ACC112 (cell line): ENCODE measurements around the gene ELL3.
"Not testable (repeated sequence)": the region's sequence is repeated elsewhere in the genome, so short reads cannot be mapped to it uniquely, and the experiment has no call there.

Source experiments
- H2AFZ ChIP-seq: fragments of 200-600 bp; sonication (generic); one replicate; pipeline ENCODE4 v1.6.0; 2017; ENCODE audit warnings: antibody characterized with exemption, low read length; ENCODE audit not compliant: unreplicated experiment
- H3K27ac ChIP-seq: fragments of 200-600 bp; sonication (generic); 2 replicates; pipeline ENCODE4 v1.5.1; 2014; ENCODE audit warnings: low read depth, mild to moderate bottlenecking, antibody characterized with exemption, low read length, moderate library complexity
- H3K27me3 ChIP-seq: fragments of 200-600 bp; sonication (generic); 2 replicates; pipeline ENCODE4 v1.6.1; 2014; ENCODE audit warnings: mild to moderate bottlenecking, antibody characterized with exemption, low read length, moderate library complexity, mixed read lengths; ENCODE audit not compliant: insufficient read depth
- H3K36me3 ChIP-seq: fragments of 200-600 bp; sonication (generic); 2 replicates; pipeline ENCODE4 v1.6.1; 2016; ENCODE audit warnings: mild to moderate bottlenecking, antibody characterized with exemption, low read length, moderate library complexity, mixed read lengths; ENCODE audit not compliant: insufficient read depth
- H3K4me1 ChIP-seq: fragments of 200-600 bp; sonication (generic); one replicate; pipeline ENCODE4 v1.6.1; 2016; ENCODE audit warnings: low read length, mixed read lengths; ENCODE audit not compliant: insufficient read depth, unreplicated experiment, control insufficient read depth
- H3K4me3 ChIP-seq: fragments of 200-600 bp; sonication (generic); 2 replicates; pipeline ENCODE4 v1.5.1; 2014; ENCODE audit warnings: mild to moderate bottlenecking, low read depth, low read length
- H3K79me2 ChIP-seq: fragments of 200-600 bp; sonication (generic); one replicate; pipeline ENCODE4 v1.6.0; 2016; ENCODE audit warnings: low read length; ENCODE audit not compliant: control insufficient read depth, unreplicated experiment, insufficient read depth

ELL3 gene, protein sequence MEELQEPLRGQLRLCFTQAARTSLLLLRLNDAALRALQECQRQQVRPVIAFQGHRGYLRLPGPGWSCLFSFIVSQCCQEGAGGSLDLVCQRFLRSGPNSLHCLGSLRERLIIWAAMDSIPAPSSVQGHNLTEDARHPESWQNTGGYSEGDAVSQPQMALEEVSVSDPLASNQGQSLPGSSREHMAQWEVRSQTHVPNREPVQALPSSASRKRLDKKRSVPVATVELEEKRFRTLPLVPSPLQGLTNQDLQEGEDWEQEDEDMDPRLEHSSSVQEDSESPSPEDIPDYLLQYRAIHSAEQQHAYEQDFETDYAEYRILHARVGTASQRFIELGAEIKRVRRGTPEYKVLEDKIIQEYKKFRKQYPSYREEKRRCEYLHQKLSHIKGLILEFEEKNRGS

DNA sequence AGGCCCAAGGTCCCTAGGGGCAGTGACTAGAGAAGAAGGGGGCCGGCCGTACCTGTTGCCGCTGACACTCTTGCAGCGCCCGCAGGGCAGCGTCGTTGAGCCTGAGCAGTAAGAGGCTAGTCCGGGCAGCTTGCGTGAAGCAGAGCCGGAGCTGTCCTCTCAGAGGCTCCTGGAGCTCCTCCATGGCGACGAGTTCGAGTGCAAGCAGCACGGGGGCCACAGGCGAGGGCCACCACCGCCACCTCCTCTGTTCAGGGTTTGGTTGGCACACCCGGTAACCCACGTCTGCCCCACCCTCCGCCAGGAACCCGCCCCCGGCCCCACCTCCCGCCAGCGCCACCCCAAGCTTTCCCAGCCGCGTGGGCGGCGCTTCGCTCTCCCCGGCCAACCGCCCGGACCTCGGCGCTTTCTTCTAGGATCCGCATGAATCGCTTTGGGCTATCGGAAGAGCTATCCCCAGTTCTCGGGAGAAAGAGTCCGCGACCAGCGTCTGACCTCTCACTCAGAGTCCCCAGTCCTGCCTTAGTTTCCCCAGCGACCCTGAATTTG is at the start of gene ELL3:
ELL3 (minus strand) TSS at position 249 of the 549 bp plus-strand sequence; CDS start at position 184, 65 bp downstream.
- peak within 1 kb of the TSS; percentile 84 for H3K4me3 ChIP-seq

DNA sequence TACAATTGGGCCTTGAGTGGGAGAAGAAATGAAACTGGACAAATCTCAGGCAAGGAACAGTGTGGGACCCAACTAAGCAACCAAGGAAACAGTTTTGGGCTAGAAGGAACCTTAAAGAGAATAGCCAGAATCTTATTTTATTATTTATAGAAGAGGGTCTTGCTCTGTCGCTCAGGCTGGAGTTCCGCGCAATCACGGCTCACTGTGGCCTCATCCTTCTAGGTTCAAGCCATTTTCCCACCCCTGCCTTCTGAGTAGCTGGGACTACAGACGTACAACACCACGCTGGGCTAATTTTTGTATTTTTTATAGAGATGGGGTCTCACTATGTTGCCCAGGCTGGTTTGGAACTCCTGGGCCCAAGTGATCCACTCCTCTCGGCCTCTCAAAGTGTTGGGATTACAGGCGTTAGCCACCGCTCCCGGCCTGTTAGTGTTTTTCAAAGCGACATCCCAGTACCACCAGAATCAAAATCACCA is 49.3 kb upstream of the ELL3 start:
- peak overlapping the region; percentile 1 for H2AFZ ChIP-seq
- H3K27ac ChIP-seq: peak overlapping the region; percentile 66; the same call in 1 of the 2 replicates
- peaks cover 67% of the 10 kb centered on the region for H3K79me2 ChIP-seq

More for the DNA sequence above, at the start of gene ELL3:
- H3K36me3 ChIP-seq: peaks cover 14% of the 10 kb centered on the region
- H3K4me1 ChIP-seq: peaks cover 7% of the 10 kb centered on the region
- peak within 1 kb of the TSS; percentile 82 for H2AFZ ChIP-seq
- H3K27me3 ChIP-seq: no peaks in the 10 kb centered on the region
- H3K79me2 ChIP-seq: no peaks in the 10 kb centered on the region
- peak within 1 kb of the TSS; percentile 76 for H3K27ac ChIP-seq

DNA sequence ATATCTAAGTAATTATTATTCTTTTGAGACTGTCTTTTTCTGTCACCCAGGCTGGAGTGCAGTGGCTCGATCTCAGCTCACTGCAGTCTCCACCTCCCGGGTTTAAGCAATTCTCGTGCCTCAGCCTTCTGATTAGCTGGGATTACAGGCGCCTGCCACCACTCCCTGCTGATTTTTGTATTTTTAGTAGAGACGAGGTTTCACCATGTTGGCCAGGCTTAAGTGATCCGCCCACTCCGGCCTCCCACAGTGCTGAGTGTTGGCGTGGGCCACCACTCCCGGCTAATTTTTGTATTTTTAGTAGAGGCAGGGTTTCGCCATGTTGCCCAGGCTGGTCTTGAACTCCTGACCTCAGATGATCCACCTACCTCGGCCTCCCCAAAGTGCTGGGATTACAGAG is 48.5 kb upstream of the ELL3 start:
- H3K79me2 ChIP-seq: peaks cover 70% of the 10 kb centered on the region
- peaks cover 23% of the 10 kb centered on the region for H3K4me1 ChIP-seq
- peak overlapping the region; percentile 89; the same call in 1 of the 2 replicates for H3K27ac ChIP-seq
- not testable (repeated sequence) for H3K27me3 ChIP-seq, H2AFZ ChIP-seq, H3K4me3 ChIP-seq, H3K36me3 ChIP-seq

More for the DNA sequence above, 49.3 kb upstream of the ELL3 start:
- Histone ChIP-seq H3K4me1 (peaks cover 23% of the 10 kb centered on the region), H3K4me3 (peak overlapping the region; percentile 81), H3K27me3 (no peaks in the 10 kb centered on the region), H3K36me3 (no peaks in the 10 kb centered on the region)

DNA sequence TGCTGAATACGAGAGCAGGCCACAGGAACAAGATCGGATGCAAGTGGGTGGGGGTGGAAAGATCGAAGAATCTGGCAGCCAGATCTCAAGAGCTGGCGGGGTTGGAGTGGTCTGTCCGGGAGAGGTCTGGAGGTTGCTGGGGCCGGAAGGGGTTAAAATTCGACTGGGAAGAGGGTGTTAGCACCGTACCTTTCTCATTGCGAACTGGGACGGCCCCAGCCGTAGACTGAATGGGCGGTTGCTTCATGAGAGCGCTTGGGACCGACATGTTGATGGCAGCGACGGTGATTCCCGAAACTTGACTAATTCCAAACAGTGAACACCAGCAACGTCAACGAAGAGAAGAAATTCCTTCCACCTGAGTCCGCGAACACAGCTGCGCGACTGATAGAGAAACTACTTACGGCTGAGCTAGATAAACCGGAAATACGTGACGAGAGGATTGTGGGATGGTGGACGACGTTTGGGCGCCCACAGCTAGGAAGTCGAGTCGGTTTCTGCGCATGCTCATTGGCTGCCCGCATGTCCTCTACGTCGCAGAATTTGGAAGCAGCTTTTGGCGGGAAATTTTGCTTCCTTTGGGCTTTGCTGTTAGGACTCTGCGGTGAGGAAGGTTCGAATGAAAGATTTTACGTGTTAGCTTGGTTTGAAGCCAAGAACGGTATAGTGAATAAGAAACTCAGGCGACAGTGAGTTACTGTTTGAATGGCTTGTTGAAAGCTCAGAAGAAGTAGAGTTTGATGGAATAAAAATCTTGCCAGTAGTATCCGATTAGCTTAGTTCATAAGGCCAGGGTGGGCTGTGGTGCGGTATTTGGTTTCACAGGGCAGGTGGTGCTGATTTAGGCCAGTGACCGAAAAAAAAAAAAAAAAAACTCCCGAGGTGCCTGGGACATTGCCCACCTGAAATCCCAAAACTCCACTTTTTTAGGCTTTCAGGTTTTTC is 47.8 kb upstream of the ELL3 start, which contains the start of gene MFAP1:
MFAP1 (minus strand) TSS at position 389 of the 945 bp plus-strand sequence; CDS start at position 268, 121 bp downstream.
- Histone ChIP-seq H3K4me3 (peak within 1 kb of the TSS; percentile 90), H3K36me3 (no peaks in the 10 kb centered on the region), H2AFZ (peak within 1 kb of the TSS; percentile 70), H3K79me2 (peaks cover 72% of the 10 kb centered on the region), H3K4me1 (peaks cover 21% of the 10 kb centered on the region), H3K27ac (peak within 1 kb of the TSS; percentile 89), H3K27me3 (no peaks in the 10 kb centered on the region)

DNA sequence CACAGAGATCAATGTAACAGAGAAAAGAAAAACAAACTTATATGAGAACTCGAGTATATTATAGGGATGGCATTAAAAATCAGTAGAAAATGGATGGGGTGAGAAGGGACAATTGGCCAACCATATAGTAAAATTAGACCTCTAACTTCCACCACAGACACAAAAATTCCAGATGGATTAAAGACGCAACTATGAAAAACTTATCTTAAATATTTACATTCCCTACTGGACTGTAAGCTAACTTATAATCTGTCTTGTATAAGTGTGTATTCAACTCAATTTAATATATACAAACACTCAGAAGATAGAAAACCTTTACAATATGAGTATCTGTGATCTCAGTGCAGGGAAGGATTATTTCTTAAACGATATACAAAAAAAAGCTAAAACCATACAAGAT is 44.7 kb upstream of the ELL3 start:
- H3K27ac ChIP-seq: no peak overlapping the region
- H3K36me3 ChIP-seq: no peaks in the 10 kb centered on the region; the same call in 1 of the 2 replicates
- H3K27me3 ChIP-seq: no peaks in the 10 kb centered on the region
- peaks cover 63% of the 10 kb centered on the region for H3K79me2 ChIP-seq
- no peak overlapping the region for H2AFZ ChIP-seq
- peak overlapping the region; percentile 31 for H3K4me3 ChIP-seq
- peaks cover 15% of the 10 kb centered on the region for H3K4me1 ChIP-seq

DNA sequence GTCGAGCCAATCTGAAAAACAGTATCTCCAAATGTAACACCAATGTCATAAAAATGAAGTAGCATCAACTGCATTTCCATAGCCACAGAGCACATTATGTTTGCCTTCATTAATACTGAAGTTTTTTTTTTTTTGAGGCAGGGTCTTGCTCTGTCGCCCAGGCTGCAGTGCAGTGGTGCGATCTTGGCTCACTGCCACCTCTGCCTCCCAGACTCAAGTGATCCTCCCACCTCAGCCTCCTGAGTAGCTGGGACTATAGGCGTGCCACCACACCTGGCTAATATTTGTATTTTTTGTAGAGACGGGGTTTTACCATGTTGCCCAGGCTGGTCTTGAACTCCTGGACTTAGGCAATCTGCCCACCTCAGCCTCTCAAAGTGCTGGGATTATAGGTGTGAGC is 38.3 kb upstream of the ELL3 start:
- Histone ChIP-seq H3K36me3 (peaks cover 33% of the 10 kb centered on the region), H3K79me2 (peaks cover 19% of the 10 kb centered on the region)
- not testable (repeated sequence) for H3K27ac ChIP-seq, H2AFZ ChIP-seq, H3K27me3 ChIP-seq, H3K4me1 ChIP-seq, H3K4me3 ChIP-seq

DNA sequence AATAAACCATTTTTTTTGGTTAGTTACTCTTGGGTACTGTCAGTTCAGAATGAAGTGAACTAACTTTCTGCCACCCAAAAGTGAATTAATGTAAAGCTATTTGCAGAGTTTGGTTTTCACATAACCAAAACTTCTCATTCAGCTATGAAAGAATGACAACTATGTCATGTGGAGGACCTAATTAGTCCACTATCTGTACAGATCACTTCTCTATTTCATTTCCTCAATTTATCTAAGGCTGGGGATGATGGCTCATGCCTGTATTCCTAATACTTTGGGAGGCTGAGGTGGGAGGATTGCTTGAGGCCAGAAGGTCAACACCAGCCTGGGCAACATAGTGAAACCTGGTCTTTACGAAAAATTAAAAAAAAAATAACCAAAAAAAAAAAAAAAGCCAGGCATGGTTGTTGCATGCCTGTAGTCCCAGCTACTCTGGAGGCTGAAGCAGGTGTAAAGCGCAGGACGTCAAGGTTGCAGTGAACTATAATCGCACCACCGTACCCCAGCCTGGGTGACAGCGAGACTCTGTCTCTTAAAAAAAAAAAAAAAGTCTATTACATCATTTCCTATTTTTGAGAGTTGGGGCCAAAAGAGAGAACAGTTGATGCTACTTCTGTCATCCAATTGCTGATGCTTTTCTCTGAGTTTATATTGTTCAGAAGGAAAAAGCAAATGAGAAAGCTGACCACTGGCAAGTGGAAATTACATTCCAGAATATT is 32.4 kb upstream of the ELL3 start:
- no peak overlapping the region for H3K27ac ChIP-seq
- no peaks in the 10 kb centered on the region for H3K79me2 ChIP-seq
- H3K27me3 ChIP-seq: no peaks in the 10 kb centered on the region
- H3K4me1 ChIP-seq: no peaks in the 10 kb centered on the region
- no peak overlapping the region for H3K4me3 ChIP-seq
- H3K36me3 ChIP-seq: peaks cover 61% of the 10 kb centered on the region
- no peak overlapping the region for H2AFZ ChIP-seq

DNA sequence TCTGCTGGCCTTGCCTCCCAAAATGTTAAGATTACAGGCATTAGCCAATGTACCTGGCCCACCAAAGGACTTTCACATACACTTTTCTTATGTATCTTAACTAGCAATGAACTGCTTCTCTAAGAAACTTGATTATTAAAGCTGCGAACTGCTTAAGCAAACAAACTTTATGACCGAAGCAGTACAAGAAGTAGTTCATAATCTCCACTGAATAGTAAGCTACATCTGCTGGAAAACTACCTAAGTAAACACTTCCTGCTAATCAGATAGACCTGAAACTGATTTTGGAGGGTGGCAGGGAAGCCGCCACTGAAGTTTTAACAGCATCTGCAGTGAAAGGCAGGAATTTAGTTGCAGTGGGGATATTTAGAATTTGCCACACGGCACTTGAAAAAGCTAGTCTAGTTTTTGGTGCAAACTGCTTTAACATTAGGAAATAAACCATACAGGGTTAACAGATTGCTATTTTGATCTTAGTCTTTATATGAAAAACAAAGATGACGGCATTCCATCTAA is 31.7 kb upstream of the ELL3 start:
- Histone ChIP-seq H3K27ac (no peak overlapping the region), H2AFZ (no peak overlapping the region), H3K27me3 (no peaks in the 10 kb centered on the region), H3K36me3 (peaks cover 62% of the 10 kb centered on the region), H3K79me2 (no peaks in the 10 kb centered on the region), H3K4me1 (no peaks in the 10 kb centered on the region), H3K4me3 (no peak overlapping the region)

DNA sequence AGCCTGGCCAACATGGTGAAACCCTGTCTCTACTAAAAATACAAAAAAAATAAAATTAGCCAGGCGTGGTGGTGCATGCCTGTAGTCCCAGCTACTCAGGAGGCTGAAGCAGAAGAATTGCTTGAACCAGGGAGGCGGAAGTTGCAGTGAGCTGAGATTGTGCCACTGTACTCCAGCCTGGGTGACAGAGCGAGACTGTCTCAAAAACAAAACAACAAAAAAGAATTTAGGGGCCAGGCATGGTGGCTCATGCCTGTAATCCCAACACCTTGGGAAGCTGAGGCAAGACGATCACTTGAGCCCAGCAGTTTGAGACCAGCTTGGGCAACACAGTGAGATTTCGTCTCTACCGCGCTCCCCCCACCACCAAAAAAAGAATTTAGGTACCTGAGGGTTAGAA is 25.9 kb upstream of the ELL3 start:
- H3K36me3 ChIP-seq: peaks cover 34% of the 10 kb centered on the region
- not testable (repeated sequence) for H3K27ac ChIP-seq

More for the DNA sequence above, 25.9 kb upstream of the ELL3 start:
- Histone ChIP-seq H3K79me2 (peaks cover 17% of the 10 kb centered on the region), H3K4me1 (peaks cover 11% of the 10 kb centered on the region)
- H3K27me3 ChIP-seq, H2AFZ ChIP-seq, H3K4me3 ChIP-seq: not testable (repeated sequence)
